Measurements from ENCODE around the gene SH2B3.

Gene SH2B3

DNA sequence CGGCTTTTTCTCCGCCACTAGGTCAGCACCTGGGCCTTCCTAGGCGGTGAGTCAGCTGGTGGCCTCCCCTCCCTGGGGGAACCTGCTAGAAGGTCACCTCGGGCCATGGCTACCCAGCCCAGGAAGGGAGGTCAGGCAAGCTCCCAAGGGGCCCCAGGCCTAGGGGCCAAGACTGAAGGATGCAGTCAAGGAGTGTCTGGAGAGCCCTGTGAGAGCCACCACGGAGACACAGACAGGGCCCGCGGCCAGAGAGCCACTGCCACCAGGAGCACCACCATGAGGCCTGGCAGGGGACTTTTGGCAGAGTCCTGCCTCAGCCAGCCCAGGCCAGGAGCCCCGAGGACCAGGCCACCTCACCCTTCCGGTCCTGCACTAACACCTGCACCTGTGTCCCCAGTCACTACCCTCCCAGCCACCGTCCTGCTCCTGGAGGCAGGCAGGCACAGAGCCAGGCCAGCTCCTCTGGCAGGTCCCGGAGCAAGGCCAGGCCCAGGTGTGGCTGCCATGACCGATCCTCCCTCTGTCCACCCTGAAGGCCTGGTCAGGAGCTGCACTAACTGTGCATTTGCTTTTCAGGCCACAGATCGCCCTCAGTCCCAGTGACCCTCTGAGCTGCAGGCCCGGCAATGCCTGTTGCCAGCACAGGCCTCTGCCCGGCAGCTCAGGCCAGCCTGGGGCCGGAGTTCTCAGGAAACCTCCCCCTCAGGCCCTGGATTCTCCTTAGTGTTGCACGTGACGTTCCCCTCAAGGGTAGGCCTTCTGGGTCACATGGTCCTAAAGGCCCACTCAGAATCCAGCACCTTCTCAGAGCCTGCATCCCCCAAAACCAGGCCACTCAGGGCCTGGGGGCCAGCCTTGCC lies 43.8 kb upstream of the SH2B3 start:
- H3K4me1 ChIP-seq, result peaks cover 0 to 4% (median under 1%) of the 10 kb centered on the region in 4 donors
- no peaks in the 10 kb centered on the region for H3K27me3 ChIP-seq
- peaks cover 5 to 43% (median 18%) of the 10 kb centered on the region in 3 donors for H3K36me3 ChIP-seq
- TF ChIP-seq, protein P1, sequence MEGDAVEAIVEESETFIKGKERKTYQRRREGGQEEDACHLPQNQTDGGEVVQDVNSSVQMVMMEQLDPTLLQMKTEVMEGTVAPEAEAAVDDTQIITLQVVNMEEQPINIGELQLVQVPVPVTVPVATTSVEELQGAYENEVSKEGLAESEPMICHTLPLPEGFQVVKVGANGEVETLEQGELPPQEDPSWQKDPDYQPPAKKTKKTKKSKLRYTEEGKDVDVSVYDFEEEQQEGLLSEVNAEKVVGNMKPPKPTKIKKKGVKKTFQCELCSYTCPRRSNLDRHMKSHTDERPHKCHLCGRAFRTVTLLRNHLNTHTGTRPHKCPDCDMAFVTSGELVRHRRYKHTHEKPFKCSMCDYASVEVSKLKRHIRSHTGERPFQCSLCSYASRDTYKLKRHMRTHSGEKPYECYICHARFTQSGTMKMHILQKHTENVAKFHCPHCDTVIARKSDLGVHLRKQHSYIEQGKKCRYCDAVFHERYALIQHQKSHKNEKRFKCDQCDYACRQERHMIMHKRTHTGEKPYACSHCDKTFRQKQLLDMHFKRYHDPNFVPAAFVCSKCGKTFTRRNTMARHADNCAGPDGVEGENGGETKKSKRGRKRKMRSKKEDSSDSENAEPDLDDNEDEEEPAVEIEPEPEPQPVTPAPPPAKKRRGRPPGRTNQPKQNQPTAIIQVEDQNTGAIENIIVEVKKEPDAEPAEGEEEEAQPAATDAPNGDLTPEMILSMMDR (IDR thresholded peaks at IDR 0.05), result no peak
- DNase-seq, result no peak
- intact Hi-C loops (cut with DNase I; ENCODE audit: low total_unique reads), result no loop called here
- no peak overlapping the region for H3K27ac ChIP-seq
- H3K9me3 ChIP-seq, result no peaks in the 10 kb centered on the region
- H3K4me3 ChIP-seq, result no peak overlapping the region

DNA sequence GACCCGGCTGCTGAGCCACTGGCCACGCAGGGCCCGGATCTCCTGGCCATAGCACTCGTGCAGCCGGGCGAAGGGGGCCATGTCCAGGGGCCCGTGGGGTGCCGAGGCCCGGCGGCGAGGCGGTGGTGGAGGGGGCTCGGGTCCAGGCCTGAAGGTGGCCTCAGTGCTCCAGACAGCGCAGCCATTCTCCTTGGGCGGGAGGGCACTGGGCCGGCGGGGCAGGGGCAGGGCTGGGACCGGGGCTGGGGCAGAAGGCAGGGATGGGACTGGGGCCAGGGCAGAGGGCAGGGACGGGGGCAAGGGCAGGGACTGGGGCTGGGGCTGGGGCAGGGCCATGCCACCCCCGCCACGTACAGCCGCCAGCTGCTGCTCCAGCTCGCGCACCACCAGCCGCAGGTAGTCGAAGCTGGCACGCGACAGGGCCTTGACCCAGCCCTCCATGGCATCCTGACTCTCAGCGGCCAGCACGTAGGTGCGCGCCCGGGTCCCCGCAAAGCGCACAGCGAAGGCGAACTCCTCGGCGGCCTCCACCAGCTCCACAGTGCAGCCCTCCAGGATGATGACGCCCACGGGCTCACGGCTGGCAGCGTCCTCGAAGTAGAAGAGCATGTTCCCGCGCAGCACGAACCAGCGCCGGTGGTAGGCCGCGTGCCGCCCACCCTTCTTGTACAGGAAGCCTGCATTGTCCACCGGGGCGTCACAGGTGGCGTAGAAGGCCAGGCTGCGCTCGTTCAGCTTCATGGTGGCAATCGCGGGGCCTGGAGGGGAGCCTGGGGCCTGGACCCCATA lies 42.8 kb upstream of the SH2B3 start:
- no peaks in the 10 kb centered on the region for H3K9me3 ChIP-seq
- H3K4me1 ChIP-seq, result peaks cover 0 to 13% (median 8%) of the 10 kb centered on the region in 4 donors
- DNase-seq, result no peak
- no peak overlapping the region for H3K27ac ChIP-seq
- TF ChIP-seq, protein P1 (IDR thresholded peaks at IDR 0.05), result no peak
- no peak overlapping the region for H3K4me3 ChIP-seq
- intact Hi-C loops (cut with DNase I; ENCODE audit: low total_unique reads), result no loop called here
- peaks cover 5 to 43% (median 18%) of the 10 kb centered on the region in 3 donors for H3K36me3 ChIP-seq
- no peaks in the 10 kb centered on the region for H3K27me3 ChIP-seq

DNA sequence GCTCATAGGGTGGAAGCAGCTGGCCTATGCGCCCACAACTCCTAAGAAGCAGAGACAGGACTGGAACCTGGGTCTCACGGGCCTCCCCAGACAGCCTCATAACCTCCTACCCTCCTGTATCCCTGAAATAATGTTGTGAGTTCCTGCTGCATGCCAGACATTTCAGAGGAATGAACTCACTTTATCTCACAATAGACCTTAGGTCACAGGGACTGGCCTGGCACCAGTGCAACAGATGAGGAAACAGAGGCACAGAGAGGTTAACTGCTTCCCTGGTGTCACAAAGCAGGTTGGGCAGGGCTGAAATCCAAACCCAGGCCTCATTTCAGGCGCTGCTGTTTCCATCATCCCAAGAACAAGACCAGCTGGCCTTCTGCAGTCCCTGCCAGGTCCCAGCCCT lies 42.1 kb upstream of the SH2B3 start:
- TF ChIP-seq, protein P1 (IDR thresholded peaks at IDR 0.05), result no peak
- intact Hi-C loops (cut with DNase I; ENCODE audit: low total_unique reads), result no loop called here
- H3K4me3 ChIP-seq, result no peak overlapping the region
- peaks cover 5 to 43% (median 18%) of the 10 kb centered on the region in 3 donors for H3K36me3 ChIP-seq
- no peak for DNase-seq
- no peaks in the 10 kb centered on the region for H3K9me3 ChIP-seq
- no peaks in the 10 kb centered on the region for H3K27me3 ChIP-seq
- H3K27ac ChIP-seq, result no peak overlapping the region
- peaks cover 0 to 19% (median 12%) of the 10 kb centered on the region in 4 donors for H3K4me1 ChIP-seq

DNA sequence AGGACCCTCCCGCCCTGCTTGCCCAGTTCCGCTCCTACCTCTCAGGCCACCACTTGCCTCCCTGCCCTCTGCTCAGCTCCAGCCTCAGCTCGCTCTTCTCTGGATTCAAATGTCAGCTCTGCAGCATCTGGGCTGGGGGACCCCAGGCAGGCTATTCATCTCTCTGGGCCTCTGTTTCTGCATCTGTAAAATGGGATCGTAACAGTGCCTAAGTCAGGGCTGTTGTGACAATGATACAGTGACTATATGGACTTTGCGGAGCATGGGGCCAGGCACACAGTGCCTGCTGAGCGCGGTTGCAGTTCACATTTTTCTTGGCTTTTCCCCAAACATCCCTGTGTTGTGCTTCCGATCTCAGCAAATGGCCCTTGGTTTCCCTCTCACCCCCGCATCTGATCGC lies 39.6 kb upstream of the SH2B3 start:
- no peak for DNase-seq
- peaks cover 0 to 28% (median 22%) of the 10 kb centered on the region in 4 donors for H3K4me1 ChIP-seq

DNA sequence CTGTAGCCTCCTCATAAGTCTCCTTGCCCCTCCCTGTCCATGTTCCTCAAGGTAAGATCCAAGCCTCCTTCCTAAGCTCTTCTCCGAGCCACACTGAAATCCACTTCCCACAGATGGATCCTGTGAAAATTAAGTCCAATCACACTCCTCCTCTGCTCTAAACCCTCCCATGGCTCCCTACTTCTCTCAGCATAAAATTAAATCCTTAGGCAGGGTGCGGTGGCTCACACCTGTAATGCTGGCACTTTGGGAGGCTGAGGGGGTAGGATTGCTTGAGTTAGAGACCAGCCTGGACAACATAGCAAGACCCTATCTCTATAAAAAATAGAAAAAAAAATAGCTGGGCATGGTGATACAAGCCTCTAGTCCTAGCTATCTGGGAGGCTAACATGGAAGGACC lies 39.1 kb upstream of the SH2B3 start:
- Histone ChIP-seq H3K4me3 (no peak overlapping the region), H3K27ac (no peak overlapping the region)

More for the DNA sequence above, 39.6 kb upstream of the SH2B3 start:
- H3K9me3 ChIP-seq, result no peaks in the 10 kb centered on the region
- H3K27me3 ChIP-seq, result no peaks in the 10 kb centered on the region
- H3K27ac ChIP-seq, result no peak overlapping the region
- intact Hi-C loops (cut with DNase I; ENCODE audit: low total_unique reads), result no loop called here
- H3K36me3 ChIP-seq, result peaks cover 5 to 43% (median 18%) of the 10 kb centered on the region in 3 donors
- no peak overlapping the region for H3K4me3 ChIP-seq
- TF ChIP-seq, protein P1 (IDR thresholded peaks at IDR 0.05), result no peak

More for the DNA sequence above, 39.1 kb upstream of the SH2B3 start:
- peaks cover 5 to 43% (median 18%) of the 10 kb centered on the region in 3 donors for H3K36me3 ChIP-seq
- H3K4me1 ChIP-seq, result peaks cover 0 to 28% (median 22%) of the 10 kb centered on the region in 4 donors
- H3K27me3 ChIP-seq, result no peaks in the 10 kb centered on the region
- DNase-seq, result no peak
- TF ChIP-seq, protein P1 (IDR thresholded peaks at IDR 0.05), result no peak
- H3K9me3 ChIP-seq, result no peaks in the 10 kb centered on the region
- intact Hi-C loops (cut with DNase I; ENCODE audit: low total_unique reads), result no loop called here
